ENCODE data around the gene CLASP1.

GRCh38 chr2:121288454-121289231 lies 360.6 kb downstream of the CLASP1 start:
- TF ChIP-seq, protein P1, sequence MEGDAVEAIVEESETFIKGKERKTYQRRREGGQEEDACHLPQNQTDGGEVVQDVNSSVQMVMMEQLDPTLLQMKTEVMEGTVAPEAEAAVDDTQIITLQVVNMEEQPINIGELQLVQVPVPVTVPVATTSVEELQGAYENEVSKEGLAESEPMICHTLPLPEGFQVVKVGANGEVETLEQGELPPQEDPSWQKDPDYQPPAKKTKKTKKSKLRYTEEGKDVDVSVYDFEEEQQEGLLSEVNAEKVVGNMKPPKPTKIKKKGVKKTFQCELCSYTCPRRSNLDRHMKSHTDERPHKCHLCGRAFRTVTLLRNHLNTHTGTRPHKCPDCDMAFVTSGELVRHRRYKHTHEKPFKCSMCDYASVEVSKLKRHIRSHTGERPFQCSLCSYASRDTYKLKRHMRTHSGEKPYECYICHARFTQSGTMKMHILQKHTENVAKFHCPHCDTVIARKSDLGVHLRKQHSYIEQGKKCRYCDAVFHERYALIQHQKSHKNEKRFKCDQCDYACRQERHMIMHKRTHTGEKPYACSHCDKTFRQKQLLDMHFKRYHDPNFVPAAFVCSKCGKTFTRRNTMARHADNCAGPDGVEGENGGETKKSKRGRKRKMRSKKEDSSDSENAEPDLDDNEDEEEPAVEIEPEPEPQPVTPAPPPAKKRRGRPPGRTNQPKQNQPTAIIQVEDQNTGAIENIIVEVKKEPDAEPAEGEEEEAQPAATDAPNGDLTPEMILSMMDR (IDR thresholded peaks at IDR 0.05): no peak
- no peak for TF ChIP-seq POLR2A (IDR thresholded peaks at IDR 0.05)

Measured in heart left ventricle (tissue), 13 donors.